SK-N-SH (cell line): Measurements from ENCODE around the gene C1RL. TPM values are rescaled to one million over a fixed set of nuclear protein-coding genes. Genes with fewer than 3 reads are reported as not detected.

ENCODE experiments used
- CTCF ChIA-PET: fragments of 300-600, 350-600 bp; formaldehyde crosslinking; extraction: SDS; loops from one replicate; lab custom pipeline; 2021; lab: Yijun Ruan, JAX
- POLR2A ChIA-PET: fragments of 350-600 bp; sonication (Branson Sonifier 250); formaldehyde crosslinking; extraction: SDS; loops from one replicate; lab custom pipeline; 2020; ENCODE audit warnings: antibody characterized with exemption, inconsistent platforms; lab: Yijun Ruan, JAX
- DNase-seq: peaks from one replicate; pipeline ENCODE4 v3.0.0; 2012
- H2AFZ ChIP-seq: fragments of 200-600 bp; sonication (generic); 2 replicates; pipeline ENCODE4 v1.8.1; 2016; ENCODE audit warnings: antibody characterized with exemption, mild to moderate bottlenecking, low read depth
- H3F3A ChIP-seq: fragments of 200-600 bp; sonication (generic); replicated peaks from 2 replicates; pipeline ENCODE3; 2016; ENCODE audit warnings: antibody characterized with exemption, mild to moderate bottlenecking; ENCODE audit not compliant: insufficient read depth
- H3K27ac ChIP-seq, 2 experiments: fragments of 200-500 bp in 1 of 2; fragments of 200-600 bp in 1 of 2; sonication (Bioruptor generic) in 1 of 2; sonication (generic), shearing (Covaris generic) in 1 of 2; 2 replicates each; pipeline versions ENCODE4 v1.5.1 to v1.6.1; 2014 to 2016; ENCODE audit warnings: low read depth in 2 of 2, inconsistent platforms in 1 of 2, low read length in 1 of 2, mild to moderate bottlenecking in 1 of 2, mixed read lengths in 1 of 2
- H3K27me3 ChIP-seq: fragments of 200-600 bp; sonication (generic), shearing (Covaris generic); 2 replicates; pipeline ENCODE4 v1.6.1; 2016; ENCODE audit warnings: mixed run types; ENCODE audit not compliant: insufficient read depth
- H3K36me3 ChIP-seq, 2 experiments: fragments of 200-500 bp in 1 of 2; fragments of 200-600 bp in 1 of 2; sonication (Bioruptor generic) in 1 of 2; sonication (generic) in 1 of 2; replicated peaks in 1 of 2; 2 replicates each; pipeline versions ENCODE3 to v1.5.1; 2014 to 2016; ENCODE audit warnings: low read length in 1 of 2, mild to moderate bottlenecking in 1 of 2; ENCODE audit not compliant: insufficient read depth in 2 of 2, control insufficient read depth in 1 of 2
- H3K4me1 ChIP-seq, 2 experiments: fragments of 200-500 bp in 1 of 2; fragments of 200-600 bp in 1 of 2; sonication (Bioruptor generic) in 1 of 2; sonication (generic), shearing (Covaris generic) in 1 of 2; 2 replicates each; pipeline versions ENCODE4 v1.5.1 to v1.6.1; 2014 to 2016; ENCODE audit warnings: low read depth in 1 of 2, low read length in 1 of 2, mixed run types in 1 of 2; ENCODE audit not compliant: insufficient read depth in 2 of 2, control insufficient read depth in 1 of 2
- H3K4me2 ChIP-seq: fragments of 200-600 bp; sonication (generic), shearing (Covaris generic); 2 replicates; pipeline ENCODE4 v1.6.1; 2017; ENCODE audit warnings: mixed run types
- H3K4me3 ChIP-seq, 2 experiments: fragments of 200-500 bp in 1 of 2; fragments of 200-600 bp in 1 of 2; sonication (Bioruptor generic) in 1 of 2; sonication (generic), shearing (Covaris generic) in 1 of 2; 2 replicates each; pipeline versions ENCODE4 v1.5.1 to v1.8.1; 2014 to 2016; ENCODE audit warnings: low read depth in 2 of 2, inconsistent platforms in 1 of 2, low read length in 1 of 2, mild to moderate bottlenecking in 1 of 2, mixed read lengths in 1 of 2, moderate library complexity in 1 of 2
- H3K79me2 ChIP-seq: fragments of 200-600 bp; sonication (generic); 2 replicates; pipeline ENCODE4 v1.8.1; 2017; ENCODE audit warnings: mild to moderate bottlenecking; ENCODE audit not compliant: insufficient read depth
- H3K9ac ChIP-seq: fragments of 200-600 bp; sonication (generic); 2 replicates; pipeline ENCODE4 v1.6.1; 2017; ENCODE audit warnings: mixed run types
- H3K9me2 ChIP-seq: fragments of 200-600 bp; sonication (generic); 2 replicates; pipeline ENCODE4 v1.6.1; 2017; ENCODE audit warnings: mixed run types
- H3K9me3 ChIP-seq: fragments of 200-600 bp; sonication (generic); 2 replicates; pipeline ENCODE4 v1.6.1; 2017; ENCODE audit warnings: mixed run types, mild to moderate bottlenecking, moderate library complexity
- H4K20me1 ChIP-seq: fragments of 200-600 bp; sonication (generic); 2 replicates; pipeline ENCODE4 v1.6.1; 2017; ENCODE audit warnings: mild to moderate bottlenecking, mixed run types; ENCODE audit not compliant: insufficient read depth
- ELF1 ChIP-seq: IDR thresholded peaks from 2 replicates; pipeline ENCODE4 v1.4.0; 2012
- EP300 ChIP-seq, 2 experiments: IDR thresholded peaks; 2 replicates each; pipeline versions ENCODE4 v1.4.0 to v1.6.1; 2012; ENCODE audit warnings: borderline replicate concordance in 1 of 2, low read depth in 1 of 2, low read length in 1 of 2
- FOSL2 ChIP-seq: IDR thresholded peaks from 2 replicates; pipeline ENCODE4 v1.4.0; 2012; ENCODE audit warnings: low read depth, mild to moderate bottlenecking, moderate library complexity, borderline replicate concordance
- FOXM1 ChIP-seq: IDR thresholded peaks from 2 replicates; pipeline ENCODE4 v1.4.0; 2012; ENCODE audit warnings: low read depth, mild to moderate bottlenecking
- GABPA ChIP-seq: IDR thresholded peaks from 2 replicates; pipeline ENCODE4 v1.4.0; 2012; ENCODE audit warnings: low read depth, mild to moderate bottlenecking
- GATA2 ChIP-seq: sonication (generic); formaldehyde crosslinking; IDR thresholded peaks from 2 replicates; pipeline ENCODE4 v1.5.0; 2020; ENCODE audit warnings: mild to moderate bottlenecking, missing genetic modification reagents
- MXI1 ChIP-seq: IDR thresholded peaks from 2 replicates; pipeline ENCODE4 v1.6.1; 2012; ENCODE audit warnings: mild to moderate bottlenecking, low read depth, low read length, improper control_type of control experiment
- NFIC ChIP-seq: IDR thresholded peaks from 2 replicates; pipeline ENCODE4 v1.4.0; 2012; ENCODE audit warnings: borderline replicate concordance
- RFX5 ChIP-seq: IDR thresholded peaks from 2 replicates; pipeline ENCODE4 v1.6.1; 2012; ENCODE audit warnings: mild to moderate bottlenecking, improper control_type of control experiment, low read length
- RXRA ChIP-seq: IDR thresholded peaks from 2 replicates; pipeline ENCODE4 v1.4.0; 2012; ENCODE audit warnings: low read depth, mild to moderate bottlenecking, borderline replicate concordance
- TCF12 ChIP-seq: IDR thresholded peaks from 2 replicates; pipeline ENCODE4 v1.4.0; 2012
- TEAD4 ChIP-seq: IDR thresholded peaks from 2 replicates; pipeline ENCODE4 v1.4.0; 2012; ENCODE audit warnings: mild to moderate bottlenecking, borderline replicate concordance; ENCODE audit not compliant: insufficient read depth
- YY1 ChIP-seq: IDR thresholded peaks from 2 replicates; pipeline ENCODE4 v1.4.0; 2012; ENCODE audit warnings: low read depth, mild to moderate bottlenecking
- WGBS: methylation state at CpG from one replicate; pipeline ENCODE4 v1.1.6; 2017; ENCODE audit warnings: low lambda C conversion rate; 5-methylcytosine and 5-hydroxymethylcytosine counted together
- polyA plus RNA-seq, 3 experiments: library from polyadenylated mRNA; depleted of rRNA; stranded (reverse); fragments of >200 nt; gene quantifications; 2 replicates each; pipeline ENCODE4 v1.2.3, GENCODE V29; 2012
- TF ChIP-seq, protein P1 (sequence below): fragments of 200-600 bp; sonication (generic); IDR thresholded peaks from 2 replicates; pipeline ENCODE4 v1.6.1; 2017; ENCODE audit warnings: antibody characterized with exemption, mild to moderate bottlenecking, moderate library complexity
- TF ChIP-seq, protein P2 (sequence below): fragments of 150-350 bp; IDR thresholded peaks from 2 replicates; pipeline ENCODE4 v1.6.1; 2017; ENCODE audit warnings: antibody characterized with exemption, low read length, low read depth, borderline replicate concordance
- TF ChIP-seq, protein P3 (sequence below): IDR thresholded peaks from 2 replicates; pipeline ENCODE4 v1.4.0; 2012; ENCODE audit warnings: low read depth
- TF ChIP-seq, protein P4 (sequence below): IDR thresholded peaks from 2 replicates; pipeline ENCODE4 v1.4.0; 2012; ENCODE audit warnings: low read depth, borderline replicate concordance

C1RL gene
- polyA plus RNA-seq, 1 of the 3 experiments (the other 2 are of a cell fraction): 8.3 TPM

DNA sequence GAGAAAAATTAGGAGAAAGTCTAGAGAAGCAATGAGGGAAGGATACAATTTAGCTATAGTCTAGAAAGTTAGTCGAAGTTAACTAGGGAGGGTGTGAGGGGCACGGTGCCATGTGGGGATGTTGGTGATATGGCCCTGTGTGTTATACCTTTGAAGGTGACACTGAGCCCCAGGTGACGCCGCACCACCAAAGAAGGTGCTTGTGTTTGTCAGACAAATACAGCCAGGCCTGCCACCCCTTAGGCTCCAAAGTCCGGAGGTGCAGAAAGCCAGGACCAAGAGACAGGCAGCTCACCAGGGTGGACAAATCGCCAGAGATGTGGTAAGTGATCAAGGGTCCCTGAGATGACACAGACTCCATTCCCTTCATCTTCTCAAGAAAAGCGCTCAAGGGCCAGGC lies 47.4 kb downstream of the C1RL start:
- no peaks in the 10 kb centered on the region for H4K20me1 ChIP-seq
- H3K9me2 ChIP-seq: no peaks in the 10 kb centered on the region
- H3K9me3 ChIP-seq: no peaks in the 10 kb centered on the region
- TF ChIP-seq TCF12: no peak
- TF ChIP-seq GABPA: no peak
- TF ChIP-seq RFX5: no peak
- TF ChIP-seq, protein P1, sequence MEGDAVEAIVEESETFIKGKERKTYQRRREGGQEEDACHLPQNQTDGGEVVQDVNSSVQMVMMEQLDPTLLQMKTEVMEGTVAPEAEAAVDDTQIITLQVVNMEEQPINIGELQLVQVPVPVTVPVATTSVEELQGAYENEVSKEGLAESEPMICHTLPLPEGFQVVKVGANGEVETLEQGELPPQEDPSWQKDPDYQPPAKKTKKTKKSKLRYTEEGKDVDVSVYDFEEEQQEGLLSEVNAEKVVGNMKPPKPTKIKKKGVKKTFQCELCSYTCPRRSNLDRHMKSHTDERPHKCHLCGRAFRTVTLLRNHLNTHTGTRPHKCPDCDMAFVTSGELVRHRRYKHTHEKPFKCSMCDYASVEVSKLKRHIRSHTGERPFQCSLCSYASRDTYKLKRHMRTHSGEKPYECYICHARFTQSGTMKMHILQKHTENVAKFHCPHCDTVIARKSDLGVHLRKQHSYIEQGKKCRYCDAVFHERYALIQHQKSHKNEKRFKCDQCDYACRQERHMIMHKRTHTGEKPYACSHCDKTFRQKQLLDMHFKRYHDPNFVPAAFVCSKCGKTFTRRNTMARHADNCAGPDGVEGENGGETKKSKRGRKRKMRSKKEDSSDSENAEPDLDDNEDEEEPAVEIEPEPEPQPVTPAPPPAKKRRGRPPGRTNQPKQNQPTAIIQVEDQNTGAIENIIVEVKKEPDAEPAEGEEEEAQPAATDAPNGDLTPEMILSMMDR: no peak
- TF ChIP-seq YY1: no peak
- TF ChIP-seq, protein P2, sequence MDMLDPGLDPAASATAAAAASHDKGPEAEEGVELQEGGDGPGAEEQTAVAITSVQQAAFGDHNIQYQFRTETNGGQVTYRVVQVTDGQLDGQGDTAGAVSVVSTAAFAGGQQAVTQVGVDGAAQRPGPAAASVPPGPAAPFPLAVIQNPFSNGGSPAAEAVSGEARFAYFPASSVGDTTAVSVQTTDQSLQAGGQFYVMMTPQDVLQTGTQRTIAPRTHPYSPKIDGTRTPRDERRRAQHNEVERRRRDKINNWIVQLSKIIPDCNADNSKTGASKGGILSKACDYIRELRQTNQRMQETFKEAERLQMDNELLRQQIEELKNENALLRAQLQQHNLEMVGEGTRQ: no peak
- no peak for TF ChIP-seq RXRA
- TF ChIP-seq FOSL2: no peak
- TF ChIP-seq ELF1: no peak
- no peak for TF ChIP-seq EP300 (IDR thresholded peaks at IDR 0.05; ENCODE audit: borderline replicate concordance in 1 of 2, low read depth in 1 of 2, low read length in 1 of 2)
- TF ChIP-seq TEAD4: no peak
- no peak for TF ChIP-seq MXI1
- no peak for TF ChIP-seq GATA2 (CRISPR knock-in tag)
- TF ChIP-seq, protein P3, sequence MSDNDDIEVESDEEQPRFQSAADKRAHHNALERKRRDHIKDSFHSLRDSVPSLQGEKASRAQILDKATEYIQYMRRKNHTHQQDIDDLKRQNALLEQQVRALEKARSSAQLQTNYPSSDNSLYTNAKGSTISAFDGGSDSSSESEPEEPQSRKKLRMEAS: no peak
- TF ChIP-seq FOXM1: no peak
- TF ChIP-seq, protein P4, sequence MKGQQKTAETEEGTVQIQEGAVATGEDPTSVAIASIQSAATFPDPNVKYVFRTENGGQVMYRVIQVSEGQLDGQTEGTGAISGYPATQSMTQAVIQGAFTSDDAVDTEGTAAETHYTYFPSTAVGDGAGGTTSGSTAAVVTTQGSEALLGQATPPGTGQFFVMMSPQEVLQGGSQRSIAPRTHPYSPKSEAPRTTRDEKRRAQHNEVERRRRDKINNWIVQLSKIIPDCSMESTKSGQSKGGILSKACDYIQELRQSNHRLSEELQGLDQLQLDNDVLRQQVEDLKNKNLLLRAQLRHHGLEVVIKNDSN: no peak
- no peak for TF ChIP-seq NFIC
- H3K36me3 ChIP-seq: no peaks in the 10 kb centered on the region
- DNase-seq: no peak
- H3K4me2 ChIP-seq: no peak overlapping the region
- peaks cover 12% of the 10 kb centered on the region; the same call in 1 of the 2 replicates for H3K27me3 ChIP-seq
- no peaks in the 10 kb centered on the region for H3F3A ChIP-seq
- WGBS: 70% methylated on average over 7 of the region's 7 CpGs
- ChIA-PET POLR2A (no interaction called here), CTCF (interaction anchor here (0.6 to 1.6 kb wide), 5 partner anchors 29 to 449 kb away, joined by 3 to 11 read pairs (median 4); partner anchors contain the start of gene LPCAT3)
- no peak overlapping the region for H2AFZ ChIP-seq
- H3K4me1 ChIP-seq: no peaks in the 10 kb centered on the region
- no peak overlapping the region for H3K27ac ChIP-seq
- no peak overlapping the region for H3K4me3 ChIP-seq
- no peak overlapping the region for H3K9ac ChIP-seq
- H3K79me2 ChIP-seq: no peaks in the 10 kb centered on the region
